K562 (cell line): ENCODE results near the gene SCLT1. TPM values are rescaled to one million over a fixed set of nuclear protein-coding genes. Genes with fewer than 3 reads are reported as not detected.

Experiments
- ATAC-seq: fragments of 200-7000 bp; cut with Tn5 transposase; 3 replicates; pipeline ENCODE4 v1.9.1; 2020; ENCODE audit warnings: moderate library complexity
- BruUV-seq: library from RNA; stranded (reverse); fragments of 400-500 nt; replicated peaks from 2 replicates; lab custom pipeline; 2021; lab: Mats Ljungman, UMichigan
- CTCF ChIA-PET: fragments of 300-600 bp; formaldehyde crosslinking; extraction: SDS; loops from one replicate; lab custom pipeline; 2021; ENCODE audit warnings: low intra/inter-chr PET ratio; lab: Yijun Ruan, JAX
- POLR2A ChIA-PET: fragments of 300-600, 350-650 bp; sonication (Branson Sonifier 250); formaldehyde crosslinking; extraction: SDS; loops from one replicate; lab custom pipeline; 2021; ENCODE audit warnings: antibody characterized with exemption, inconsistent platforms; lab: Yijun Ruan, JAX
- DNase-seq, 4 experiments: peaks; one replicate each; pipeline versions ENCODE4 v3.0.0 to v3.0.0-alpha.2; 2011 to 2018; ENCODE audit warnings: low spot score in 3 of 4, mixed read lengths in 3 of 4; ENCODE audit errors: extremely low read depth in 1 of 4
- FAIRE-seq: peaks from 2 replicates; lab custom pipeline; 2011; peaks lifted over from hg19 to GRCh38; lab: Jason Lieb, UNC
- H2AFZ ChIP-seq: 2 replicates; pipeline ENCODE4 v1.6.0; 2011; ENCODE audit warnings: low read depth, low read length, control low read depth, inconsistent platforms
- H3K27ac ChIP-seq: fragments of 200-600 bp; 3 replicates; pipeline ENCODE4 v1.8.0; 2011; ENCODE audit warnings: low read depth, mild to moderate bottlenecking, control low read depth, inconsistent platforms, low read length, moderate library complexity, mixed read lengths; ENCODE audit errors: extremely low read depth
- H3K27me3 ChIP-seq, 2 experiments: fragments of 300-600 bp in 1 of 2; 2 replicates in 1 of 2; 3 replicates in 1 of 2; pipeline versions ENCODE4 v1.6.0 to v1.8.0; 2011; ENCODE audit warnings: inconsistent platforms in 2 of 2, low read length in 2 of 2, mild to moderate bottlenecking in 1 of 2, mixed read lengths in 1 of 2, moderate library complexity in 1 of 2; ENCODE audit not compliant: control insufficient read depth in 2 of 2, insufficient read depth in 2 of 2
- H3K36me3 ChIP-seq: fragments of 300-600 bp; 3 replicates; pipeline ENCODE4 v1.8.0; 2011; ENCODE audit warnings: mild to moderate bottlenecking, low read length, inconsistent platforms; ENCODE audit not compliant: control insufficient read depth, insufficient read depth
- H3K4me1 ChIP-seq, 2 experiments: fragments of 200-600 bp in 1 of 2; replicated peaks in 1 of 2; 2 replicates in 1 of 2; 3 replicates in 1 of 2; pipeline versions ENCODE4 v1.5.1 to v1.8.0; 2011; ENCODE audit warnings: inconsistent platforms in 2 of 2, low read length in 2 of 2, mild to moderate bottlenecking in 1 of 2, mixed read lengths in 1 of 2, moderate library complexity in 1 of 2; ENCODE audit not compliant: control insufficient read depth in 2 of 2, insufficient read depth in 2 of 2
- H3K4me2 ChIP-seq: 2 replicates; pipeline ENCODE4 v1.6.1; 2011; ENCODE audit warnings: low read length, control low read depth, inconsistent platforms, mixed read lengths; ENCODE audit not compliant: insufficient read depth
- H3K4me3 ChIP-seq: fragments of 200-600 bp; sonication (generic), shearing (Covaris generic); 2 replicates; pipeline ENCODE4 v1.5.1; 2016; ENCODE audit warnings: control low read depth, inconsistent platforms
- H3K79me2 ChIP-seq: fragments of 200-600 bp; 3 replicates; pipeline ENCODE4 v1.8.0; 2011; ENCODE audit warnings: low read length, inconsistent platforms; ENCODE audit not compliant: control insufficient read depth, insufficient read depth
- H3K9ac ChIP-seq, 2 experiments: 2 replicates each; pipeline versions ENCODE4 v1.6.0 to v1.6.1; 2011; ENCODE audit warnings: low read depth in 2 of 2, low read length in 2 of 2, control low read depth in 1 of 2, inconsistent platforms in 1 of 2, mild to moderate bottlenecking in 1 of 2, mixed read lengths in 1 of 2; ENCODE audit not compliant: insufficient read depth in 1 of 2
- H3K9me1 ChIP-seq: one replicate; pipeline ENCODE4 v1.6.0; 2011; ENCODE audit warnings: inconsistent platforms, mild to moderate bottlenecking, low read length, moderate library complexity; ENCODE audit not compliant: control insufficient read depth, insufficient read depth
- H3K9me3 ChIP-seq: replicated peaks from 2 replicates; pipeline ENCODE4 v1.5.1; 2011; ENCODE audit warnings: low read depth, low read length, inconsistent platforms; ENCODE audit not compliant: control insufficient read depth, insufficient read depth
- H4K20me1 ChIP-seq: replicated peaks from 2 replicates; pipeline ENCODE4 v1.6.1; 2011; ENCODE audit warnings: low read length, inconsistent platforms, mixed read lengths; ENCODE audit not compliant: control insufficient read depth, insufficient read depth
- ARID2 ChIP-seq: fragments of 450-650 bp; IDR thresholded peaks from 2 replicates; pipeline ENCODE4 v1.6.1; 2017; ENCODE audit warnings: antibody characterized with exemption, mild to moderate bottlenecking
- ASH1L ChIP-seq: fragments of 450-650 bp; IDR thresholded peaks from 2 replicates; pipeline ENCODE4 v1.6.1; 2018; ENCODE audit warnings: borderline replicate concordance, mild to moderate bottlenecking, low read depth; ENCODE audit not compliant: partially characterized antibody
- CBX8 ChIP-seq: fragments of 200-600 bp; sonication (generic); IDR thresholded peaks from 2 replicates; pipeline ENCODE4 v1.6.1; 2012; ENCODE audit warnings: borderline replicate concordance, mixed run types, low read depth, mild to moderate bottlenecking, moderate library complexity, mixed read lengths, low read length, control low read depth, inconsistent platforms; ENCODE audit not compliant: poor library complexity, severe bottlenecking; ENCODE audit errors: extremely low read depth
- CLOCK ChIP-seq: fragments of 250-450 bp; sonication (Bioruptor Pico); IDR thresholded peaks from 2 replicates; pipeline ENCODE4 v1.4.0; 2020; ENCODE audit warnings: mild to moderate bottlenecking, moderate library complexity, borderline replicate concordance
- CREB5 ChIP-seq: fragments of 250-450 bp; sonication (Bioruptor Pico); IDR thresholded peaks from 2 replicates; pipeline ENCODE4 v1.5.0; 2020; ENCODE audit warnings: mild to moderate bottlenecking
- MITF ChIP-seq: IDR thresholded peaks from 2 replicates; pipeline ENCODE4 v1.6.1; 2014; ENCODE audit warnings: antibody characterized with exemption
- NFRKB ChIP-seq: fragments of 450-650 bp; IDR thresholded peaks from 2 replicates; pipeline ENCODE4 v1.6.1; 2016; ENCODE audit warnings: low read depth
- POLR2H ChIP-seq: IDR thresholded peaks from 2 replicates; pipeline ENCODE4 v1.6.1; 2016; ENCODE audit warnings: missing genetic modification characterization, low read depth, mild to moderate bottlenecking, control low read depth, missing compliant biosample characterization, moderate library complexity
- PRPF4 ChIP-seq: fragments of 200-400 bp; formaldehyde crosslinking; IDR thresholded peaks from one replicate; pipeline ENCODE4 v1.6.1; 2017; ENCODE audit warnings: low read length, low read depth, mild to moderate bottlenecking; ENCODE audit not compliant: insufficient read depth, poor library complexity, severe bottlenecking
- RB1 ChIP-seq: fragments of 450-650 bp; IDR thresholded peaks from 2 replicates; pipeline ENCODE4 v1.6.1; 2017; ENCODE audit warnings: low read depth, mild to moderate bottlenecking
- TBL1XR1 ChIP-seq, 2 experiments: IDR thresholded peaks; 2 replicates each; pipeline ENCODE4 v1.6.1; 2012; ENCODE audit warnings: improper control_type of control experiment in 2 of 2, low read length in 2 of 2, mild to moderate bottlenecking in 1 of 2
- ZNF146 ChIP-seq: IDR thresholded peaks from one replicate; pipeline ENCODE4 v1.6.1; 2018; ENCODE audit warnings: missing compliant biosample characterization; ENCODE audit not compliant: unreplicated experiment
- ZNF217 ChIP-seq: sonication (generic); formaldehyde crosslinking; IDR thresholded peaks from 2 replicates; pipeline ENCODE4 v1.8.0; 2022; ENCODE audit warnings: mild to moderate bottlenecking, missing genetic modification reagents
- ZNF280A ChIP-seq: fragments of 450-650 bp; IDR thresholded peaks from 2 replicates; pipeline ENCODE4 v1.6.1; 2018; ENCODE audit warnings: mild to moderate bottlenecking, low read depth; ENCODE audit not compliant: partially characterized antibody
- ZNF444 ChIP-seq: fragments of 250-450 bp; sonication (Bioruptor Pico); IDR thresholded peaks from 2 replicates; pipeline ENCODE4 v1.4.0; 2020; ENCODE audit warnings: mild to moderate bottlenecking, moderate library complexity
- WGBS: fragments of 100-300 bp; shearing (Covaris generic); methylation state at CpG from one replicate; pipeline ENCODE4 v1.1.6; 2016; ENCODE audit warnings: low coverage, mixed read lengths; ENCODE audit not compliant: insufficient coverage; ENCODE audit errors: missing lambda C conversion rate; 5-methylcytosine and 5-hydroxymethylcytosine counted together
- in situ Hi-C: fragments of 300-500 bp; cut with MboI; formaldehyde crosslinking; loops from 4 replicates; pipeline ENCODE4 v1.15.0; 2018; ENCODE audit warnings: inconsistent platforms, mixed read lengths
- intact Hi-C: fragments of 100-400 bp; cut with micrococcal nuclease; formaldehyde crosslinking; loops from 2 replicates; pipeline ENCODE4 v1.14.2; 2022
- polyA plus RNA-seq, 8 experiments: library from polyadenylated mRNA; depleted of rRNA in 4 of 8; stranded (reverse) in 5 of 8; unstranded in 3 of 8; fragments of >200 nt; fragmentation: Nextera tagmentation in 2 of 8; fragmentation: Illumina TruSeq in 1 of 8; extraction: Ambion mirVana in 2 of 8; extraction: Trizol in 1 of 8; gene quantifications; 2 replicates each; pipeline versions ENCODE4 v1.2.1 to v1.2.3, GENCODE V29; 2011 to 2014; ENCODE audit warnings: inconsistent platforms in 1 of 8, missing spikeins in 1 of 8
- total RNA-seq, 7 experiments: library from RNA; depleted of rRNA in 6 of 7; stranded (reverse); fragments of >200 nt in 6 of 7; fragmentation: Illumina TruSeq in 2 of 7; extraction: Trizol in 2 of 7; gene quantifications; 2 replicates each; pipeline versions ENCODE4 v1.2.1 to v1.2.3, GENCODE V29; 2011 to 2021; ENCODE audit warnings: low replicate concordance in 1 of 7

The SCLT1 gene
- total and polyA plus RNA-seq, 9 of the 15 experiments (the other 6 are each of a cell fraction or from before 2014, with no cell fraction given) = 8.0 to 31.9 (median 24.2) TPM

- no peak overlapping the region for H3K4me2 ChIP-seq
- DNase-seq (no peak), FAIRE-seq (no peak), ATAC-seq (peak; percentile 27)
- in situ Hi-C loops = no loop called here
- no peak overlapping the region for H3K27ac ChIP-seq
- ChIA-PET CTCF (no interaction called here), POLR2A (interaction anchor here (1.2 kb wide), 1 partner anchor 10 kb away, joined by 5 read pairs; no protein-coding TSS in a partner anchor)
- peaks cover 0 to 15% of the 10 kb centered on the region in 2 experiments; a peak in 4 of 5 replicates for H3K27me3 ChIP-seq
- no peaks in the 10 kb centered on the region for H3K9me3 ChIP-seq
- no peak overlapping the region for H2AFZ ChIP-seq
- WGBS = under 1% methylated on average over 8 of the region's 8 CpGs
- intact Hi-C loops = no loop called here
- BruUV-seq = no TSS peak
- no peak overlapping the region for H3K9ac ChIP-seq
- H3K79me2 ChIP-seq = no peaks in the 10 kb centered on the region
- no peak overlapping the region for H3K4me3 ChIP-seq
- no peaks in the 10 kb centered on the region for H3K9me1 ChIP-seq
- no peaks in the 10 kb centered on the region for H3K36me3 ChIP-seq
- H4K20me1 ChIP-seq = no peaks in the 10 kb centered on the region
- H3K4me1 ChIP-seq = no peaks in the 10 kb centered on the region; a peak in 1 of 5 replicates
- TF ChIP-seq POLR2H (tag) (no peak), CLOCK (CRISPR knock-in tag) (no peak), ZNF444 (no peak), MITF (no peak), CREB5 (CRISPR knock-in tag) (no peak), RB1 (no peak), CBX8 (no peak), ZNF217 (CRISPR knock-in tag) (no peak), ZNF280A (no peak), ARID2 (no peak), PRPF4 (no peak), NFRKB (no peak), ZNF146 (CRISPR knock-in tag) (no peak), ASH1L (no peak), TBL1XR1 (IDR thresholded peaks at IDR 0.05; ENCODE audit: low read length in 2 of 2) (no peak)
Observed at GRCh38 chr4:129136433-129136832, 43.1 kb upstream of the SCLT1 start.
